Astrocyte (in vitro differentiated cells and primary cell): ENCODE data around the gene WDR86.

Experiments used
- EZH2 ChIP-seq: IDR thresholded peaks from 2 replicates; pipeline ENCODE4 v1.6.1; 2012; ENCODE audit warnings: mild to moderate bottlenecking, low read length, inconsistent platforms; ENCODE audit not compliant: insufficient read depth
- TF ChIP-seq, protein P1 (sequence below): IDR thresholded peaks from 2 replicates; pipeline ENCODE4 v1.5.1; 2011; ENCODE audit warnings: low read depth, mild to moderate bottlenecking, inconsistent platforms, low read length, moderate library complexity; ENCODE audit not compliant: insufficient read depth

DNA sequence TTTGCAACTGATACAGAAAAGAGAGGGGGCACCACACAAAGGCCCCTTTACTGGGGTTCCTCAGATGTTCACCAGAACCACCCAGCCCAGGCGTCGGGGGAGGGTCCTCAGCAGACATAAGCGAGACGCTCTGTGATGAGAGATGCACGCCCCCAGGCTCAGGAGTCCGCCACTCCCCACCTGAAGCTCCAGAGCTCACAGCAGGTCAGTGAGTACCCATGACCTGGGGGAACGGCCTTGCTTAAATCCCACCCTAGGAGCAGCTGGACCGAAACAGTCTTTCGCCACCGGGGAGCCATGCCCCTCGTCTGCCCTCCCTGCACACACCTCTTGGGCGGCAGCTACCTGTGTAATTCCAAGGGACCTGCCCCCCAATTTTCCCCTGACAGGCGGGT, 27.3 kb upstream of the WDR86 start:
- TF ChIP-seq, protein P1, sequence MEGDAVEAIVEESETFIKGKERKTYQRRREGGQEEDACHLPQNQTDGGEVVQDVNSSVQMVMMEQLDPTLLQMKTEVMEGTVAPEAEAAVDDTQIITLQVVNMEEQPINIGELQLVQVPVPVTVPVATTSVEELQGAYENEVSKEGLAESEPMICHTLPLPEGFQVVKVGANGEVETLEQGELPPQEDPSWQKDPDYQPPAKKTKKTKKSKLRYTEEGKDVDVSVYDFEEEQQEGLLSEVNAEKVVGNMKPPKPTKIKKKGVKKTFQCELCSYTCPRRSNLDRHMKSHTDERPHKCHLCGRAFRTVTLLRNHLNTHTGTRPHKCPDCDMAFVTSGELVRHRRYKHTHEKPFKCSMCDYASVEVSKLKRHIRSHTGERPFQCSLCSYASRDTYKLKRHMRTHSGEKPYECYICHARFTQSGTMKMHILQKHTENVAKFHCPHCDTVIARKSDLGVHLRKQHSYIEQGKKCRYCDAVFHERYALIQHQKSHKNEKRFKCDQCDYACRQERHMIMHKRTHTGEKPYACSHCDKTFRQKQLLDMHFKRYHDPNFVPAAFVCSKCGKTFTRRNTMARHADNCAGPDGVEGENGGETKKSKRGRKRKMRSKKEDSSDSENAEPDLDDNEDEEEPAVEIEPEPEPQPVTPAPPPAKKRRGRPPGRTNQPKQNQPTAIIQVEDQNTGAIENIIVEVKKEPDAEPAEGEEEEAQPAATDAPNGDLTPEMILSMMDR: no peak
- TF ChIP-seq EZH2: no peak
